ENCODE measurements around the gene BRICD5.
A peak's percentile ranks its signal among the peaks of the same experiment; 100 is the strongest.

BRICD5 gene

GRCh38 chr16:2237102-2237482 lies 26.4 kb upstream of the BRICD5 start:
- peak; percentile 57 for DNase-seq

DNA sequence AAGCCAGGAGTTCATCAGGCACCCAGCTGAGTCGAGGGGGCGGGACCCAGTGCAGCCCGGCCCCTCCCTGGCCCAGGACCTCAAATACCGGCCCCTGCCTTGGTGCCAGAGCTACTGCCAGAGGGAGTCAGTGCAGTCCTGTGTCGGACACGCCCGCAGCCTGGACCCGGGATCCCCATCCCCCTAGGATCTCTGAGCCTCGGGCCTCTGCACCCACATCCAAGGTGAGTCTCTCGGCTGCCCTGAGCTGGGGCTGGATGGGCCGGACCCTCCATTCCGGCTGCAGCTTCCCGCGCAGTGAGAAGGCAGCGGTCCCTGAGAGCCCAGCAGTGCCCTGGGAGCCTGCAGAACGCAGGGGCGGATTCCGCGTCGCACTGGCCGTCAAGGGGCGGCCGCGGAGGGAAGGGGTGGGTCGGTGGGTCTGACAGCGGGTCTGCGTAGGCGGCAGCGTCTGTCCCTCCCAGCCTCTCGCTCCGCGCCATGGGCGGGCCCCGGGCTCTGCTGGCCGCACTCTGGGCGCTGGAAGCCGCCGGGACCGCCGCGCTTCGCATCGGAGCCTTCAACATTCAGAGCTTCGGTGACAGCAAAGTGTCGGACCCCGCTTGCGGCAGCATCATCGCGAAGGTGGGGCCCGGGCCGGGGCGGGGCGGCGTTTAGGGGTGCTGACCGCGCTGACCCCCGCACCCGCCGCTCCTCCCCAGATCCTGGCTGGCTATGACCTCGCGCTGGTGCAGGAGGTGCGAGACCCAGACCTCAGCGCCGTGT lies 25.9 kb upstream of the BRICD5 start, which contains the start of gene DNASE1L2:
DNASE1L2 (plus strand) TSS at position 108 of the 765 bp plus-strand sequence; CDS start at position 481, 373 bp downstream.
- peak; percentile 59 for DNase-seq

DNA sequence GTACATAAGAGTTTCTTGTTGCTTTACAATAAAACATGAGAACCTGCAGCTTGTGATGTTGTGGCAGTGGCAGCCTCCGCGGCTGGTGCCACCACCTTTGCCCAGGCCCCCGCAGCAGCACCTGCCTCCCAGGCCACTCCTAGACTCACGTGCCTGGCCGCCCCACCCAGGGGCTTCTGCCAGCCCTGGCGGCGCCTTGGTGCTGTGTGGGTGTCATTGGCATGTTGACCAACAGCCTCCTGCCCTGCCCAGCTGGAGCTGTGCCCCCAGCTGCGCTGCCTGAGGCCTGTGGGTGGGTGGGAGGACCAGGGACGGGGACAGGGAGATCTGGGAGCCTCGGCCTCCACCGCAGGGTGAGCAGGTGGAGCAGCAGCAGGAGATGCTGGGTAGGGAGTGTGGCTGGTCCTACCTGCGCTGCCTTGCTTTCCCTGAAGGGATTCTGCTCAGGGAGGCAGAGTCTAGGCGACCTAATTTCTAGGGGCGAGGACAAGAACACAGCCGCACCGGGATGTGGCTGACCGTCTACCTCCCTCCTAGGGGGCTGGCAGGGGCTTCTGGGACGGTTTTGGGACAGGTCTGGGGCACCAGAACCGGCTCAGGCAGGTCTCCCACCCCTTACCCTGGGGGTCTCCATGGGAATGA lies 25.2 kb upstream of the BRICD5 start:
- peak; percentile 53 for DNase-seq

- DNase-seq, result no peak
These were observed 24.6 kb upstream of the BRICD5 start for GRCh38 chr16:2235234-2235651.

GRCh38 chr16:2234813-2235170 lies 24.1 kb upstream of the BRICD5 start:
- DNase-seq, result no peak

- DNase-seq, result no peak
These were observed 23.5 kb upstream of the BRICD5 start for GRCh38 chr16:2233872-2234812.

DNA sequence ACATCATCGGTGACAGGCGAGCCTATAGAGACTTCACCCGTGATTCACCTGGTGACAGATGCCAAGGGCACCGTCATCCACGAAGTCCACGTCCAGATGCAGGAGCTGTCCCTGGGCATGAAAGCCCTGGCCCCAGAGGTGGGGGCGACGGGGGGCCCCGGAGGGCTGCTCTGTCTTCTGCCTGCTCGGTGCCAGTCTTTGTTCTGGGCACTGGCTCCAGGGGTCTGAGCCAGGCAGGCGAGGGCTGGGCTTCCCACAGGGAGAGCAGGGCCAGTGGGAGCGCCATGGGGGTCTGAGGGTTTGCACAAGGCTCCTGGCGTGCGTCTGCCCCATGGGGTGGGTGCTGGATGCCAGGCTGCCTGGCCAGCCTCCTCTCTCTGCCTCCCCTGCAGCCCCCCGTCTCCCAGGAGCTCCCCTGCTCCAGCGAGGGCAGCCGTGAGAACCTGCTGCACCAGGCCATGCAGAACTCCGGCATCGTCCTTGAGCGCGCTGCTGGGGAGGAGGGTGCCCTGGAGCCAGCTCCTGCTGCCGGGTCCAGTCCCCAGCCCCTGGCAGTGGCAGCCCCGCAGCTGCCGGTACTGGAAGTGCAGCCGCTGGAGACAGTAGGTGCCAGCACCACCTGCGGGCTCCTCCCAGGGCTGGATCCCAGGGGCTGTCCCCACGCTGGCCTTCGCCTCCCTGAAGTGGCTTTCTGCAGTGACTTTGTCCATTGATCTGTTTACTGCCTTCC lies 22.5 kb upstream of the BRICD5 start:
- DNase-seq, result no peak

- no peak for DNase-seq
These were observed 21.7 kb upstream of the BRICD5 start for GRCh38 chr16:2232094-2232990.

GRCh38 chr16:2231016-2231931 lies 20.6 kb upstream of the BRICD5 start:
- DNase-seq, result no peak

DNA sequence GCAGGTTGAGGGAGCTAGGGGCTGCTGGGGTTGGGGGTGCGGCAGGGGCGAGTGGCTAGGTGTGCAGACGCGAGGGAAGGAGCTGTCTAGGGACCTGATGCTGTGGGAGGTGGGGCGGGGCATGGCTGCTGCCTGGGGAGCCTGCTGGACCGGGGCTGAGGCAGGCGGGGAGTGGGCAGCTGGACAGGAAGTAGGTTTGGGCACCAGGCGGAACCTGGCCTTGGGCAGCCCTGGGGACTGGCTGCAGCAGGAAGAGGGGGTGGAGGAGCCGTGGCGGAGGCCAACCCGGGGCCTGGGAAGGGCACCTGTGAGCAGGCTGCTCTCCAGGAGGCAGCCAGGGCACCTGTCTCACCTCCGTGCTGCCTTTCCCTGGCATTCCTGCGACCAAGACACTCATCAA lies 19.7 kb upstream of the BRICD5 start:
- no peak for DNase-seq

DNA sequence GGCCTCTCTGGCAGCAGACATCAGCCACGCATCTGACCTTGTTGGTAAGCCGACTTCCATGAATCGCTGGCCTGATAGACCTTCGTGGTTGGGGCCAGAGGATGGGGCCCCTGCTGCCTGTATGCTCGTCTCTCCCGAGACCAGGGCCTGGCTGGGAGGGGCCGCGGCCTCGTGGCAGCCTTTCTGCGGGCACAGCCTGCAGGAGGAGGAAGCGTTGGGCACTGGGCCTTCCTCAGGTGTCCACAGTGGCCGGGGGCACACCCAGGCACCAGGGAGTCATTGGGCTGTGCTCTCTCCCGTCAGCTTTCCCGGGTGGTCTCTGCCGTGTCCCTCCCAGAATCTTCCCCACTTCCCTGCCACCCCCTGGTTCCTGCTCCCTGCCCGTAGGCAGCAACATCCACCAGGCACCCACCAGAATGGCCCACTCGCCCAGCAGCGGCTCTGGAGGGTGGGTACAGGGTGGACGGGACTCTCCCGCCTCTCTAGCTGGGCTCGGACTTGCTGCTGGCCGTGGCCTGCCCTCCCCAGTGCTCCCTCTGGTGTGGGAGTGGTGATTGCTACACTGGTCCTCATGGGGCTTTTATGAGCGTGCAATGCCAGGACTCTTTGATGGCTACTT lies 19.1 kb upstream of the BRICD5 start:
- no peak for DNase-seq

GRCh38 chr16:2229091-2229490 lies 18.4 kb upstream of the BRICD5 start:
- DNase-seq, result no peak

DNA sequence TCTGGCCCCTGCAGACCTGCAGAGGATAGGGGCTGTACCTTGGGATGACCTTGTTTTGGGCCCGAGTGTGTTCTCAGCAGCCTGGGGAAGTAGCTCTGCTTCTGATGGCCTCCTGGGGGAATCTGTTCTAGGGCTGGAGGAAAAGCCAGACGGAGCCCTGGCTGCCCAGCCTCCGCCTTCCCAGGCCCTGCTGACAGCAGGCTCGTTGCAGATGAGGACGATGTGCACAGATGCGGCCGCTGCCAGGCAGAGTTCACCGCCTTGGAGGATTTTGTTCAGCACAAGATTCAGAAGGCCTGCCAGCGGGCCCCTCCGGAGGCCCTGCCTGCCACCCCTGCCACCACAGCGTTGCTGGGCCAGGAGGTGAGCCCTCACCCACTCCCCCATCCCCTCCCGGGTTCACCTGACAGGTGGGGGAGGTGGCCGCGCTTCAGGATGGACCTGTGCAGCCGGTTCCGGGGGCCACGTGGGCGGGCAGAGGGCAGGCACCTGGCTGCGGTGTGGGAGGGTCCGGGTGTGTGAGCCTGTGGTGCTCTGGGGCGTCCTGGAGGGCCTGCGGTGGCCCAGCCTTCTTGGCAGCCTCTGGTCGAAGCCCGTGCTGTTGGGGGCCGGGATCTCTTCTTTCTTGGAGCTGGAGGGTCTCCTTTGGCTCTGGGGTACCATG lies 17.6 kb upstream of the BRICD5 start:
- no peak for DNase-seq

- no peak for DNase-seq
These were observed 16.3 kb upstream of the BRICD5 start for GRCh38 chr16:2226918-2227317.

DNA sequence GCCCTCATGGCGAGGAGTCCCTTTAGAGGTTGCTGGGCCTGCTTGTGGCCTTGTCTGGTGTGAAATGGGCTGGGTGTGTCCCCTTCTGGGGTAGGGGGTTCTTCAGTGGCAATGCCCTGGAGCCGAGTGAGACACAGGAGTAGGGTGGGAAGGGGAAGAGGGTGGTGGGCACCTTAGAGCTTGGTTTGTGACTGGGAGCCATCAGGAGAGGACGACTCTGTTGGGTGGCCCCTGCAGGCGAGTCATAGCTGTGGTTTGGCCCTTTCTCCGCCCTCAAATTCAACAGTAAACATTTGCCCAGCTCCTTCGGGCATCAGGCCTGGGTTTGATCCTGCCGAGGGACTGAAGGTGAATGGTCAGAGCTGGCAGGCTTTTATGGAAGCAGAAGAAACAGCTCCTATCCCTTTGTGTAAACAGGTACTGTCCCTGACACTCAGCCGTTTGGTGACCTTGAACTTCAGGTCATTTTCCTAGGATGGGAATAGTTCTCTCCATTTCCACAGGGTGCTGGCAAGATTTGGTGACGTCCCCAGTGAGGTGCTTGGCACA lies 15.7 kb upstream of the BRICD5 start:
- no peak for DNase-seq

- DNase-seq, result no peak
These were observed 13.4 kb upstream of the BRICD5 start for GRCh38 chr16:2223942-2224486.

GRCh38 chr16:2223221-2223941 lies 12.7 kb upstream of the BRICD5 start, which contains the start of gene E4F1:
Gene E4F1 (plus strand): TSS chr16:2223591. CDS start chr16:2223614, 23 bp downstream.
- DNase-seq, result peak; percentile 99

DNA sequence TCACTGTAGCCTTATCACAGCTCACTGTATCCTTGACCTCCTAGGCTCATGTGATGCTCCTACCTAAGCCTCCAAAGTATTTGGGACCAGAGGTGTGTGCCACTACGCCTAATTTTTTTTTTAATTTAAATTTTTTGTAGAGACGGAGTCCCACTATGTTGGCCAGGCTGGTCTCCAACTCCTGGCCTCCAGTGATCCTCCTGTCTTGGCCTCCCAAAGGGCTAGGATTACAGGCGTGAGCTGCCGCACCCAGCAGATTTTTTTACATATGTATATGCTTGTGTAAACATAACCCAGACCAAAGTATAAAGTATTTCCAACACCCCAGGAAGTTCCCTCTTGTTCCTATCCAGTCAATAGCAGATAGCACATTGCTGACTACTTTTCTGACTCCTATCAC lies 5.7 kb upstream of the BRICD5 start:
- DNase-seq, result no peak

Data from activated CD8-positive, alpha-beta memory T cell treated with anti-CD3 and anti-CD28 coated beads, Interleukin-2, amount 50 U/mL, for 48 hours (primary cell).